GM18907 (cell line): Measurements from ENCODE around the gene IGSF6.
"Not testable (repeated sequence)": the region's sequence is repeated elsewhere in the genome, so short reads cannot be mapped to it uniquely, and the experiment has no call there.

Source experiments
- ATAC-seq: cut with Tn5 transposase; IDR thresholded peaks from one replicate; pipeline ENCODE4 v1.9.1; 2021; ENCODE audit warnings: mild to moderate bottlenecking, moderate library complexity; ENCODE audit not compliant: unreplicated experiment

IGSF6 gene, protein sequence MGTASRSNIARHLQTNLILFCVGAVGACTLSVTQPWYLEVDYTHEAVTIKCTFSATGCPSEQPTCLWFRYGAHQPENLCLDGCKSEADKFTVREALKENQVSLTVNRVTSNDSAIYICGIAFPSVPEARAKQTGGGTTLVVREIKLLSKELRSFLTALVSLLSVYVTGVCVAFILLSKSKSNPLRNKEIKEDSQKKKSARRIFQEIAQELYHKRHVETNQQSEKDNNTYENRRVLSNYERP

DNA sequence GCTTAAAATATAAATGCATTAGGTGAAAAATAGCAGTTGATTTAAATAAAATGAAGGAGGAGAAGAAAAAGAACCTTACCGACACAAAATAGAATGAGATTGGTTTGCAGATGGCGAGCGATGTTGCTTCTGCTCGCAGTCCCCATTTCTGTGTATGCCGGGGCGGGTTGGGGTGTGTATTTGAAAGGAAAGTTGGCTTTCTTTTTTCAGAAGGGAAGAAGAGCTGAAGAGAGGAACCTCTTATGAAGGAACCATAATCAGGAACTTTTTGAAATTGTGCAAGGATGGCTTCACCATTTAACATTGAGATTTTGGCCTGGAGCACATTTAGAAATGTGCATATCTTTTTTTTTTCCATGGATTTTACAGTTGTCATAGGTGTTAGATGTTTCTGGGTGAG is at the start of gene IGSF6:
IGSF6 (minus strand) TSS at position 156 of the 400 bp plus-strand sequence; CDS start at position 146, 10 bp downstream.
- no peak for ATAC-seq

DNA sequence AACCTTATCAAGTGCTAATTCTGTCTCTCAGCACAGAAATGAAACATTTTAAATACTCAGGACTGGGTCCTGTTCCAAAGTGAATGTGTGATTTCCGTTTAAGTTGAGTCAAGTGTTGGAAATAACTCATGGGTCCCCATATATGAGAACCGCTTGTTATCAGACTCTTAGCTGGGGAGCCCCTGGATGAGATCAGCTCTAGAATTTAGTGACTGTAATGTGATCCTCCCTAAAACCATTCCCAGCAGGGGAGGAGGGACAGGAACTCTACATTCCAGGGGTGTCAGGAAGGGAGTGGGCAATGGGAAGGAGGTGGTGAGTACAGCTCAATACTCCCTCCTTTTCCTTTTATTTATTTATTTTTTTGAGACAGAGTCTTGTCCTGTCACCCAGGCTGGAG is 48.9 kb upstream of the IGSF6 start:
- no peak for ATAC-seq

DNA sequence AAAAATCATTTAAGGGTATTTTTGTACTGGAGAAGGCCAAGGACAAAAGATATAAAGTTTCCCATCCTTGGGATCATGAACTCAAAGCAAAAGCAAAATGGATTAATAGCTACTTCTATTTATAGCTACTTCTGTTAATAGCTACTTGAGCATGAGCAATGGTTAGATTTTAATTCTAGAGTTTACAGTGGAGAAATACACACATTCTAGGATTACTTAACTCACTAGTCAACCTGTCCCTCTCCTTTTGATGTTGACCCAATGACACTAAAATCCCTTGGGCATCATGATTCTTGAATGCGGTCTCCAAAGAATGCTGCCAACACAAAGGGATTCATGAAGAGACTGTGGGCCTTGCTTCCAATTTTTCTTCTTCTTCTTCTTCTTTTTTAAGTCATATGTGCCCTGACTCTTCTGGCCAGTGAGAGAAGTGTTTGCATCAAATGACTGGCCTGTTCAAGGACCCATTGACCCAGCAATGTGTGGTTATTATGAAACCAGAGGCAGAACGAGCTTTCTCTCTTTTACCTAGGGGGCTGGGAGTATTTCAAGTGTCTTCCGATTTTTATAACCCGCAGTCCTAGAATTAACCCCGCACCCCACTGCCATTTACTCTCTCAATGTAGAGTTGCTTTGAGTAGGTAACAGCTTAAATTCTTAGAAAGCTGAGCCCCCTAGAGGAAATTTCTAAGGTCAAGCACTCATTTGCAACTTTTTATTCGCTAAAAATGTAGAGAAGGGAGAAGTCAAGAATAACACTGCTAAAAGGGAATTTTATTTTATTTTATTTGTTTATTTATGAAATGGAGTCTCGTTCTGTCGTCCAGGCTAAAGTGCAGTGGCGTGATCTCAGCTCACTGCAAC is 46.0 kb upstream of the IGSF6 start:
- no peak for ATAC-seq

DNA sequence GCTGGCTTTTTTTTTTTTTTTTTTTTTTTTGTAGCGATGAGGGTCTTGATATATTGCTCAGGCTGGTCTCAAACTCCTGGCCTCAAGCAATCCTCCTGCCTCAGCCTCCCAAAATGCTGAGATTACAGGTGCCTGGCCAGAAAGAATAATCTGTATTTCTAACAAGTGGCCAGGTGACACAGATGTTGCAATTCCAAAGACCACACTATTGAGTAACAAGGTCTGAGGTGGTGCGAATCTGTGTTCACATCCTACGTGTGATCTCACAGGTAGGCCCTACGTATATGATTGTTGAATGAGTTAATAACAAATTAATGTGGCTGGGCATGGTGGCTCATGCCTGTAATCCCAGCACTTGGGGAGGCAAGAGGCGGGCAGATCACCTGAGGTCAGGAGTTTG is 44.6 kb upstream of the IGSF6 start:
- no peak for ATAC-seq

DNA sequence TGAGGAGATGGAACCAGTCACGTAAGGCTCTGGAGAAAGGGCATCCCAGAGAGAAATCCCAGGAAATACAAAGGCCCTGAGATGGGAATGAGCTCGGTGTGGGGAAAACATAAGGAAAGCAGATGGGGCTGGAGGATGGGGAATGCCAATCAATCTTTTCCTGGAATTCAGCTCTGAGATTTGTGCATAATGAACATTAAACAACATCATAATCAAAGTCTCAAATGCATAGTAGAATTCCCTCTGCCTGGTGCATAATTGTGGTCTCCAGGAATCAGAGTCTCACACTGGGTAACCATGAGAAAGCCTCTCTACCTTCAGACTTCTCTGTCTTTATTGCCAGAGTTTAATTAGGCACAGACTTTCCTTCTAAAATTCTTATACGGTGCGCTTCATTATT is 42.2 kb upstream of the IGSF6 start:
- no peak for ATAC-seq

DNA sequence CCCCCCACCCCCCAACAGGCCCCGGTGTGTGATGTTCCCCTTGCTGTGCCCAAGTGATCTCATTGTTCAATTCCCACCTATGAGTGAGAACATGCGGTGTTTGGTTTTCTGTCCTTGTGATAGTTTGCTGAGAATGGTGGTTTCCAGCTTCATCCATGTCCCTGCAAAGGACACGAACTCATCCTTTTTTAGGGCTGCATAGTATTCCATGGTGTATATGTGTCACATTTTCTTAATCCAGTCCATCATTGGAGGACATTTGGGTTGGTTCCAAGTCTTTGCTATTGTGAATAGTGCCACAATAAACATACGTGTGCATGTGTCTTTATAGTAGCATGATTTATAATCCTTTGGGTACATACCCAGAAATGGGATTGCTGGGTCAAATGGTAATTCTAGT is 38.6 kb upstream of the IGSF6 start:
- ATAC-seq = not testable (repeated sequence)

DNA sequence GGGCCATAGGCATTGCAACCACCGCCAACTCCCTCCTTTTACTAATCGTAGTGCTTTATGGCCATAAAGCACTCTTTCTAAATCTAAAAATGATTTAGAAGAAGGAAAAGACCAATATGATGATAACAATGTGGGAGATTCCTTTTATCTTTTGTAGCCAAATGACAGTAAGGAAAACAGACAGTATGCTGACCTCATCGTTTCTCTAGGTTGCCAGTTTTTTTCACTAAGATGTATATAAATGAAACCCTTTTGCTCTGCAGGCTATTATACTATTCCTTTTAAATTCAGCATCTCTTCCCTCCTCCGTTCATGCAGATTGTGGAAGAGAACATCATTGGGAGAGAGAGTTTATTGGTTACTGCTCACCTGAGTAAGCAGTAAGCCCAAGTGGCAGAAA is 36.7 kb upstream of the IGSF6 start:
- no peak for ATAC-seq

DNA sequence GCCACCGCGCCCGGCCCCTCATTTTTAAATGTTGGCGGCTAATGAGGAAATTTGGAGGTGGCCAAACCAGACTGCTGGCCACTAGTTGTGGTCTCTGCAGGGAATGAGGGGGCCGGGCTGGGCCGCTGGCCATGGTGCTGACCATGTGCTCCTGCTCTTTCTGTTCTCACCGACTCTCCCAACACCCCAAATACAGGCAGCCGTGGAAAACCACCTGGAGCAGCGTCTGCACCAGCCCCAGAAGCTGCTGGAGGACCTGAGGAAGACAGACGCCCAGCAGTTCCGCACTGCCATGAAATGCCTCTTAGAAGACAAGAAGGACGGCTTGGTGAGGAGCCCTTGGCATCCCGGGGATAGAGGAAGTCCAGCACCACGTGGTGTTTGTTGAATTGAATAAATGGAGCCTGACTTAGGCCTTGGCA is 32.6 kb upstream of the IGSF6 start:
- ATAC-seq = no peak

DNA sequence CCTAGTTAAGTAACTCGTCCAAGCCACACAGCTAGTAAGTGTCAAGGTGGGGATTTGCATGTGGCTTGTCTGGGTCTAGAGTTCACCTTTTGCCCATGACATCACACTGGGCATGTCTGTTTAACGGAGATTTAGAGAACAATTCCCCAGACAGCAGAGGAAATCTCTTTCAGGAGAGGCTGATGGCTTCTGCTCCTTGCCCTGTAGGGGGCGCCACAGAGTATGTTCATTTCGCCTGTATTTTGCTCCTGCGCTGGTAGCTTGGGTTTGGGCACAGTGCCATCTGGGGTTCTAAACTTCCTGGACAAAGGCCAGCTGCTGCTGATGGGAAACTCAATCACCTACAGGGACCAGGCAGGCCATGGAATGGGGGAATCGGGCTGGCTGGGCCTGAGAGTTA is 31.8 kb upstream of the IGSF6 start:
- ATAC-seq = no peak

DNA sequence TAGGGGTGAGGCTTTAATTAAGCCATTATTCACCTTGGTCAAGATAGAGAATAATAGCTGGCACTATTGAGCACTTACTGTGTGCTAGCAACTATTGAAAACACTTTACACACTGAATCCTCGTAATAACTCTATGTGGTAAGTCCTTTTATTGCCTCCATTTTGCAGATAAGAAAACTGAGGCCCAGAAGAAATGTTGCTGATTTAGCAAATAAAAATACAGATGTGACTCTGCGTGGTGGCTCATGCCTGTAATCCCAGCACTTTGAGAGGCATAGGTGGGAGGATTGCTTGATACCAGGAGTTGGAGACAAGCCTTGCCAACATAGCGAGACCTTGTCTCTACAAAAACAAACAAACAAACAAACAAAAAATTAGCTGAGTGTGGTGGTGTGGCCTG is 30.8 kb upstream of the IGSF6 start:
- ATAC-seq = no peak

DNA sequence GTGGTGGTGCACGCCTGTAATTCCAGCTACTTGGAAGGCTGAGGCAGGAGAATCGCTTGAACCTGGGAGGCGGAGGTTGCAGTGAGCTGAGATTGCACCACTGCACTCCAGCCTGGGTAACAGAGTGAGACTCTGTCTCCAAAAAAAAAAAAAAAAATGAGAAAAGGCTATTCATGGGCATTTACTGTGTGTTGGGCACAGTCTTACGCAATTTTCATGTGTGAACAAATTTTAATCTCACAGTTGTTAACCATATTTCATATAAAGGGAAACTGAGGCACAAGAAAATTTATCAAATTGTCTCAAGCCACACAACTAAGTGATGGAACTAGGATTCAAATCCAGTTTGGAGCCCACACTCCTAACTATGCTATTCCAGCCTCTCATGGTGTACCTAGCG is 28.3 kb upstream of the IGSF6 start:
- not testable (repeated sequence) for ATAC-seq

DNA sequence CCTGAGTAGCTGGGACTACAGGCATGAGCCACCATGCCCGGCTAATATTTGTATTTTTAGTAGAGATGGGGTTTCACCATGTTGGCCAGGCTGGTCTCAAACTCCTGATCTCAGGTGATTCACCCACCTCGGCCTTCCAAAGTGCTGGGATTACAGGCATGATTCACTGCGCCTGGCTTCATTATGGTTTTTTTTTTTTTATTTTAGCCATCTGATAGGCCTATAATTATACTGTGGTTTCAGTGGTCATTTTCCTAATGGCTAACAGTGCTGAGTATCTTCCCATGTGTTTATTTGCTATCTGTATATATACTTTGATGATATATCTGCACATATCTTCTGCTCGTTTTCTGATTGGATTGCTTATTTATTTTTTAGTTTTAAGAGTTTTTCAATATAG is 22.0 kb upstream of the IGSF6 start:
- ATAC-seq = not testable (repeated sequence)

DNA sequence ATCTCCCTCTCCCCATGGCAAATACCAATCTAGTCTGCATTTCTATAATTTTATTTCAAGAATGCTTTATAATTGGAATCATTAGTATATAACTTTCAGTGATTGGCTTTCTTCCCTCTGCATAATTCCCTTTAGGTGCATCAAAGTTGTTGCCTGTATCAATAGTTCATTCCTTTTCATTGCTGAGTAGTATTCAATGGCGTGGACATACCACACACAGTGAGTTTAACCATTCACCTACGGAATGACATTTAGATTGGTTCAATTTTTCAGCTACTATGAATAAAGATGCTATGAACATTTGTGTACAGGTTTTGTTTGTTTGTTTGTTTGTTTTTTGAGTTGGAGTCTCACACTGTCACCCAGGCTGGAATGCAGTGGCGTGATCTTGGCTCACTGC is 21.1 kb upstream of the IGSF6 start:
- ATAC-seq = no peak

DNA sequence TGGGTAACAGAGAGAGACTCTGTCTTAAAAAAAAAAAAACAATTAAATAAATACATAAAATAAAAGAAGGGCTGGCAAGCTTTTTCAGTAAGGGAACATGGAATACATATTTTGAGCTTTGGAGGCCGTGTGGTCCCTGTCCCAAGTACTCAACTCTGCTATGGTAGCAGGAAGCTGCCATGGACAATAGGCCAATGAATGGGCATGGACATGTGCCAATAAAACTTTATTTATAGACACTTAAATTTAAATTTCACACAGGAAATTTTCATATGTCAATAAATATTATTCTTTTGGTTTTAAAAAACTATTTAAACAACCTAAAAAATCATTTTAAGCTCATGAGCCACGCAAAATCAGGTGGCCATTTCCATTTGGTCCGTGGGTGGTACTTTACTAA is 15.2 kb upstream of the IGSF6 start:
- ATAC-seq = no peak

DNA sequence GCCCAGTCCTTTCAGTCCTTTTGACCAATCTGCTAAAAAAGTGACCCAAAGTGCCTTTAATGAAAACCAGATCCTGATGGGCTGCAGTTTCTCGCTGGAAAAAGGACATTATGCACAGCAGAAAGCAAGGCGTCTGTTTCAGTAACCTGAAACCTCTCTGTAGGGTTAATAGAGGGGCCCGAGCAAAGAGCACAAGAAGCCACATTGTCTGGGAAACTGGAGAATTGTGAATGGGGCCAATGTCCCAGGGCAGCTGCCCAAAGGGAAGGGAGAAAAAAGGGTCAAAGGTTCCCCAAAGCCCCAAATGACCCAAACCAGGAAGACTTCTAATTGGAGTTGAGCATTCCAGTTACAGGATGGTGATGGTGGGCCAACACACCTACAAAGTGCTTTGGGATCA is 14.4 kb upstream of the IGSF6 start:
- no peak for ATAC-seq

DNA sequence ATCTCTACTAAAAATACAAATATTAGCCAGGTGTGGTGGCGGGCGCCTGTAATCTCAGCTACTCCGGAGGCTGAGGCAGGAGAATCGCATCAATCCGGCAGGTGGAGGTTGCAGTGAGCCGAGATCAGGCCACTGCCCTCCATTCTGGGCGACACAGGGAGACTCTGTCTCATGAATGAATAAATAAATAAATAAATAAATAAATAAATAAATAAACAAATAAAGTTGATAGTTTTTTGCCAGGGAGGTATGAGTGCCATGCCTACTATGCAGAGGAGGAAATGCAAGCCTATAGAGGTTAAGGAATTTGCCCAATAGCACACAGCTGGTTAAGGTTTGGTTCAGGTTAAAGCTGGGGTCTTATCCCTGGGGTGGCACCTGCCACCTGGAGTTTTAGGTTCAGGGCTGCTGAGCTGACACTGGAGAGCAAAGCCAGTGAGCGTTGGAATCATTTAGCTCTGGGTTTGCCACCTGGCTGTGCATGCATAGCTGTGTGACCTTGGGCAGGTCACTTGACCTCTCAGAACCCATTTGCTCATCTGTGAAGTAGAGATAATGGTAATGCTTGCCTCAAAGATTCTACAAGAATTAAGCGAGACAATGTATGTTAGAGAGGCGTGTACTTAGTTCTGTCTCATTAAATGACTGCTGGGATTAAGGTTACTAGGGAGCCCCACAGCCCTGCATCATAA is 12.5 kb upstream of the IGSF6 start:
- no peak for ATAC-seq

DNA sequence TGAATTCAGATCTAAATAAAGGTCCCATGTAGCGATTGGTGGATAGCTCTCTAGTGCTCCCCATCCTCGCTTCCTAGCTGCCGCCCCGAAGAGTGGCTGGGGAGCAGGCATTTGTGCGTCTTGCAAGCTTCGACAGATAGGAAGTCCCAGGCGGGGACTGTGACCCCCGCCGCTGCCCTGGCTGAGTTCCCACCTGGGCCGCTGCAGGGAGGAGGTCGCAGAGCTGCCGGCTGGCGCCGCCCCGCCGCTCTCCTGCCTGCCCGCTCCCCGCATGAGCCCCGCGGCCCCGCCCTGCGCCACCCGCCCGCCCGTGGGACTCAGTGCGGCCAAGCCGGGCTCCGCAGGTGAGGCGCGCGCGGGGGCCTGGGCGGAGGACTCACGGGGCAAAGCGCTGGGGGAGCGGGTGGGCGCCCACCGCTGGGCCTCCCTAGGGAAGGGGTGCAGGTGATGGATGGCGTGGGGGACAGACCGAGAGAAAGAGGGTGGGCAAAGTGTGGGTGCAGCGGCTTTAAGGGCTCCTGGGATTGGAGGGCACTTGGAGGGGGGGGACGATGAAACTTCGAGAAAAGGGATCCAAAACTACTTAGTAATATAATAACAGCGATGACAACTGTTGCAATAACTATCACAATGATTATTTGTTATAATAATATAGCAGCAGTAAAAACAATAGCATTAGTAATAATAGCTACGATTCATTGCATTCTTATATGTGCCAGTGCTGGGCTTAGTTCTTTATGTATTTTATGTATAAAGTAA is 11.7 kb upstream of the IGSF6 start, which contains the start of gene OTOA:
OTOA (plus strand) TSS at position 80 of the 759 bp plus-strand sequence. CDS start 14,547 bp downstream, outside the sequence.
- ATAC-seq = no peak

DNA sequence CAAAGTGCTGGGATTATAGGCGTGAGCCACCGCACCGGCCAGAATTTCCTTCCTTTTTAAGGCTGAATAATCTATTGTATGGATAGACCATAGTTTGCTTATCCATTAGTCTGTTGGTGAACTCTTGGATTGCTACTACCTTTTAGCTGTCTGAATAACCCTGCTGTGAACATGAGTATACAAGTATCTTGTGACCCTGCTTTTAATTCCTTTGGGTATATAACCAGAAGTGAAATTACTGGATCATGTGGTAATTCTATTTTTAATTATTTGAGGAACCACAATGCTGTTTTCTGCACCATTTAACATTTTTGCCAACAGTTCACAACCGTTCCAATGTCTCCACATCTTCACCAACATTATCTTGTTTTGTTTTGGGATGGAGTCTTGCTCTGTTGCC is 6.7 kb upstream of the IGSF6 start:
- no peak for ATAC-seq

DNA sequence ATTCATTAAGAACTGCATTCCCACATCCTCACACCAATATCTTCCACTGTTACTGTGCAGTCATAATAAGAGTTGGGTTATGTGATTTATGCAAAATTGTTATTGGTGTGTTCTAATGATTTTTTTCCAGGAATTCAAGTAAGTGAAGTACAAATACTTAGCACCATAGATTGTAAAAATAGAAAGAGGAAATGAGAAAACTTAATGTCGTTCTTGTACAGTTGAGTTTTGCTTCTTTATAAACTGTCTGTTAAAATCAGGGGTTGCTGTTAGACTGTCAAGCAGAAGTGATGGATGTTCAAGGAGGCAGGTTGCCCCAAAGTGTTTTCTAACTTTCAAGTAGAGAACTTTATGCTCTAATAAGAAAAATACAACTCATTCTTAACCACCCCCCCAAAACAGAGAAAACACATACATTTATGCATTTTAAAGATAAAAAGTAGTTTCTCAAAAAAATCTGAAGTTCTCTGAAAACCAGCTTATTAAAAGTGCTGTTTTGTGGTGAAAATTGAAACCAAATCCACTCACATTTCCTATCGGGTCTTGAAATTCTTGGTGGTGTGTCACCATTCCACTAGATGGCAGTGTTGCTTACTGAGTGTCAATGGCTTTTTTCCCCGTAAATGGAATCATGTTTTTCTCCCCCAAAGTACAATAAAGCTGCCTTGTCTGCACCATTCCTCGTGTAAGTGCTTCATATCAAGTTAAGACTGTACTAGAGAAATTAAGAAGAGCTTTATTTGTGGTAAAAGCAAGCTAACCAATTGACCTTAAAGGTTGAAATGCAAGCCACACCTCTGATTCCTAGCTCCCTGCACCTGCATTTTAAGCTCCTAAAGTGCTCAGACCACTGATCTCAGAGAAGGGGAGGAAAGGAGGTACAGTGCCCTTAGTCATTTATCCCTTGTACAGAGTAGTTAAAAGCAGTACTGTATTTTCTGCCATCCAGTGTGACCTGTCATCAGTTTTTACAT is 4.7 kb upstream of the IGSF6 start:
- ATAC-seq = no peak

DNA sequence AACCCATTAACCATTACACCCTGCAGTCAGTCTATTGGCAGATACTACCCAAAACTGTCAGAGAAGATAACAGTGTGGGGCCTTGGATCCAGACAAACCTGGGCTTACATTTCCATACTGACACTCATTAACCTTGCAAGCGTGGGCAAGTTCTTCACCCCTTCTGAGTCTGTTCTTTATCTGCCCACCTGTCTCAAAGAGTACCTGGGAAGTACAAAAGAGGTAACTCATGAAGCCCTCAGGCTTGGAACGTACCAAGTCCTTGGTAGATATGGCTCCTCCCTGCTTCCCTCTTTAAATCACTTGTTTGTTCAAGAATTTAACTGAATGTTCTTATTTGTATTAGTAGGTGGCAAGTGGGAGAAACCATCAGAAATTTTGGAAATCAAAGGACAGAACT is 2.5 kb upstream of the IGSF6 start:
- ATAC-seq = no peak
